ENCODE results near the gene CETP.

DNA sequence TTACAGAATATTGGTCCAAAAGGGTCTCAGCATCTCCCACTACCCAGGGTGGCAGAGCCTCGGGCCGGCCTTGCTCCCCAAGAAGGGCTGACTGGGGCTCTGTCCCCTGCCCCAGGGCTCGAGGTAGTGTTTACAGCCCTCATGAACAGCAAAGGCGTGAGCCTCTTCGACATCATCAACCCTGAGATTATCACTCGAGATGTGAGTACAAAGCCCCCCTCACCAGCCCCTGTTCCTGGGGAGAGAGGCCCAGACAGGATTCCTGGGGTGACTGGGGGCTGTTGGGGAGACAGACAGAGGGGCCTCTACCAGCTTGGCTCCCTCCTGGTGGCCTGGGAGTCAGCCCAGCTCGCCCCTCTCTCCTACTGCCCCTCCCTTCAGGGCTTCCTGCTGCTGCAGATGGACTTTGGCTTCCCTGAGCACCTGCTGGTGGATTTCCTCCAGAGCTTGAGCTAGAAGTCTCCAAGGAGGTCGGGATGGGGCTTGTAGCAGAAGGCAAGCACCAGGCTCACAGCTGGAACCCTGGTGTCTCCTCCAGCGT, 21.5 kb downstream of the CETP start:
- TF ChIP-seq POLR2A (IDR thresholded peaks at IDR 0.05) = no peak
- TF ChIP-seq, protein P1, sequence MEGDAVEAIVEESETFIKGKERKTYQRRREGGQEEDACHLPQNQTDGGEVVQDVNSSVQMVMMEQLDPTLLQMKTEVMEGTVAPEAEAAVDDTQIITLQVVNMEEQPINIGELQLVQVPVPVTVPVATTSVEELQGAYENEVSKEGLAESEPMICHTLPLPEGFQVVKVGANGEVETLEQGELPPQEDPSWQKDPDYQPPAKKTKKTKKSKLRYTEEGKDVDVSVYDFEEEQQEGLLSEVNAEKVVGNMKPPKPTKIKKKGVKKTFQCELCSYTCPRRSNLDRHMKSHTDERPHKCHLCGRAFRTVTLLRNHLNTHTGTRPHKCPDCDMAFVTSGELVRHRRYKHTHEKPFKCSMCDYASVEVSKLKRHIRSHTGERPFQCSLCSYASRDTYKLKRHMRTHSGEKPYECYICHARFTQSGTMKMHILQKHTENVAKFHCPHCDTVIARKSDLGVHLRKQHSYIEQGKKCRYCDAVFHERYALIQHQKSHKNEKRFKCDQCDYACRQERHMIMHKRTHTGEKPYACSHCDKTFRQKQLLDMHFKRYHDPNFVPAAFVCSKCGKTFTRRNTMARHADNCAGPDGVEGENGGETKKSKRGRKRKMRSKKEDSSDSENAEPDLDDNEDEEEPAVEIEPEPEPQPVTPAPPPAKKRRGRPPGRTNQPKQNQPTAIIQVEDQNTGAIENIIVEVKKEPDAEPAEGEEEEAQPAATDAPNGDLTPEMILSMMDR (IDR thresholded peaks at IDR 0.05) = no peak

All from uterus (tissue), 2 donors.